T-cell (primary cell): ENCODE data around the gene PTK6. TPM values are rescaled to one million over a fixed set of nuclear protein-coding genes. Genes with fewer than 3 reads are reported as not detected.

Experiments
- ATAC-seq, 4 experiments: fragments of 200-7000 bp in 3 of 4; fragments of 150-1000 bp in 1 of 4; cut with Tn5 transposase; replicated peaks in 1 of 4; 1 replicate in 3 of 4; 2 replicates in 1 of 4; pipeline ENCODE4 v1.10.0; 2021; ENCODE audit warnings: moderate library complexity in 3 of 4, mild to moderate bottlenecking in 2 of 4, moderate number of reproducible peaks in 1 of 4
- CTCF ChIA-PET, 2 donors: fragments of 300-600 bp; sonication (Branson Sonifier 250); formaldehyde crosslinking; loops; one replicate each; lab custom pipeline; 2022; ENCODE audit warnings: antibody characterized with exemption in 2 of 2; lab: Charles Lee
- POLR2A ChIA-PET, 2 donors: fragments of 300-600 bp; sonication (Branson Sonifier 250); formaldehyde crosslinking; loops; one replicate each; lab custom pipeline; 2022; ENCODE audit warnings: antibody characterized with exemption in 2 of 2; lab: Charles Lee
- DNase-seq, 35 experiments: peaks; one replicate each; pipeline versions ENCODE4 v3.0.0 to v3.0.0-alpha.2; 2013 to 2023
- H3K27ac ChIP-seq: one replicate; pipeline ENCODE4 v1.5.1; 2013; ENCODE audit warnings: low read length
- H3K27me3 ChIP-seq, 2 experiments: replicated peaks in 1 of 2; 1 replicate in 1 of 2; 2 replicates in 1 of 2; pipeline versions ENCODE4 v1.6.1 to v1.7.0; 2013; ENCODE audit warnings: low read length in 1 of 2, mixed read lengths in 1 of 2; ENCODE audit not compliant: control insufficient read depth in 2 of 2, insufficient read depth in 2 of 2; ENCODE audit errors: extremely low read depth in 1 of 2
- H3K36me3 ChIP-seq, 2 donors: 1 replicate in 1 of 2; 2 replicates in 1 of 2; pipeline versions ENCODE4 v1.6.1 to v1.7.0; 2013; ENCODE audit warnings: low read length in 1 of 2; ENCODE audit not compliant: control insufficient read depth in 2 of 2, insufficient read depth in 1 of 2; ENCODE audit errors: extremely low read depth in 1 of 2
- H3K4me1 ChIP-seq, 2 experiments: 1 replicate in 1 of 2; 2 replicates in 1 of 2; pipeline versions ENCODE4 v1.6.1 to v1.7.0; 2013; ENCODE audit warnings: low read length in 2 of 2, mixed read lengths in 1 of 2; ENCODE audit not compliant: insufficient read depth in 2 of 2, control insufficient read depth in 1 of 2; ENCODE audit errors: extremely low read depth in 1 of 2
- H3K4me3 ChIP-seq, 2 donors: 1 replicate in 1 of 2; 2 replicates in 1 of 2; pipeline versions ENCODE4 v1.5.1 to v1.7.0; 2013; ENCODE audit warnings: mild to moderate bottlenecking in 2 of 2, low read length in 1 of 2, moderate library complexity in 1 of 2; ENCODE audit not compliant: control insufficient read depth in 1 of 2; ENCODE audit errors: extremely low read depth in 1 of 2
- H3K9me3 ChIP-seq: 2 replicates; pipeline ENCODE4 v1.7.0; 2013
- H3K27ac Mint-ChIP-seq, 2 donors: one replicate each; pipeline ENCODE4 v1.8.0; 2020 to 2021; ENCODE audit warnings: mild to moderate bottlenecking in 2 of 2, mixed read lengths in 2 of 2
- H3K27me3 Mint-ChIP-seq, 2 donors: one replicate each; pipeline ENCODE4 v1.8.0; 2021 to 2022; ENCODE audit warnings: mixed read lengths in 2 of 2
- H3K36me3 Mint-ChIP-seq: one replicate; pipeline ENCODE4 v1.8.0; 2021; ENCODE audit warnings: mixed read lengths
- H3K4me1 Mint-ChIP-seq, 3 donors: one replicate each; pipeline ENCODE4 v1.8.0; 2020 to 2022; ENCODE audit warnings: mixed read lengths in 3 of 3, mild to moderate bottlenecking in 1 of 3
- H3K4me3 Mint-ChIP-seq, 3 donors: one replicate each; pipeline ENCODE4 v1.8.0; 2020 to 2022; ENCODE audit warnings: mild to moderate bottlenecking in 3 of 3, mixed read lengths in 3 of 3, moderate library complexity in 3 of 3
- H3K9me3 Mint-ChIP-seq, 3 donors: one replicate each; pipeline ENCODE4 v1.8.0; 2020 to 2022; ENCODE audit warnings: mixed read lengths in 3 of 3
- WGBS: methylation state at CpG from one replicate; pipeline ENCODE4 v1.1.5; 2013; ENCODE audit warnings: missing lambda C conversion rate; ENCODE audit not compliant: insufficient coverage; 5-methylcytosine and 5-hydroxymethylcytosine counted together
- total RNA-seq, 35 experiments: library from RNA in 6 of 35; stranded (reverse) in 6 of 35; fragments of 120-200 nt in 1 of 35; gene quantifications; one replicate each; pipeline versions ENCODE4 v1.2.1 to v1.2.4 and lab custom pipeline; 2013 to 2026

The PTK6 gene
- total RNA-seq, 5 donors from 2014 or later (not counting 1 experiment from before 2014, with no cell fraction given) = 0.15 to 0.47 (median 0.23) TPM

- POLR2A ChIA-PET = interaction anchor here in 1 of 2 donors (0.6 kb wide), 1 partner anchor 28 kb away, joined by 7 read pairs; the partner anchor contains the start of gene HELZ2
- H3K4me1 ChIP-seq = peaks cover 11 to 15% of the 10 kb centered on the region in 2 experiments
- no peak for DNase-seq
- H3K36me3 ChIP-seq = no peaks in the 10 kb centered on the region
- H3K27me3 ChIP-seq = peaks cover 0 to 39% of the 10 kb centered on the region in 2 experiments
- ATAC-seq = peak in 1 of 4 experiments; percentile 61
- no peaks in the 10 kb centered on the region for H3K9me3 Mint-ChIP-seq
- H3K27ac ChIP-seq = no peak overlapping the region
- CTCF ChIA-PET = no interaction called here
- H3K9me3 ChIP-seq = no peaks in the 10 kb centered on the region
- no peaks in the 10 kb centered on the region for H3K36me3 Mint-ChIP-seq
- H3K4me1 Mint-ChIP-seq = peaks cover 4 to 11% (median 11%) of the 10 kb centered on the region in 3 donors
- peaks cover 0 to 10% of the 10 kb centered on the region in 2 donors for H3K27me3 Mint-ChIP-seq
- no CpG with 5 or more reads among the region's 6 CpGs for WGBS
- no peak overlapping the region for H3K4me3 Mint-ChIP-seq
- no peak overlapping the region for H3K4me3 ChIP-seq
- H3K27ac Mint-ChIP-seq = no peak overlapping the region
Measured at GRCh38 chr20:63545814-63546213, 8.6 kb upstream of the PTK6 start.

GRCh38 chr20:63544958-63545516 is 7.9 kb upstream of the PTK6 start:
- CTCF ChIA-PET = no interaction called here
- H3K36me3 Mint-ChIP-seq = no peaks in the 10 kb centered on the region

GRCh38 chr20:63544241-63544957 is 7.2 kb upstream of the PTK6 start:
- CTCF ChIA-PET = no interaction called here
- peaks cover 0 to 6% of the 10 kb centered on the region in 2 donors for H3K27me3 Mint-ChIP-seq
- WGBS = 85% methylated on average over 27 of the region's 27 CpGs
- Histone ChIP-seq H3K4me1 (peaks cover 9 to 17% of the 10 kb centered on the region in 2 experiments), H3K36me3 (no peaks in the 10 kb centered on the region), H3K27me3 (peaks cover 0 to 25% of the 10 kb centered on the region in 2 experiments), H3K27ac (no peak overlapping the region), H3K4me3 (no peak overlapping the region), H3K9me3 (no peaks in the 10 kb centered on the region)
- DNase-seq (no peak), ATAC-seq (no peak)
- peaks cover 2 to 13% (median 9%) of the 10 kb centered on the region in 3 donors for H3K4me1 Mint-ChIP-seq
- POLR2A ChIA-PET = no interaction called here
- no peaks in the 10 kb centered on the region for H3K36me3 Mint-ChIP-seq
- no peak overlapping the region for H3K27ac Mint-ChIP-seq
- H3K4me3 Mint-ChIP-seq = no peak overlapping the region
- no peaks in the 10 kb centered on the region for H3K9me3 Mint-ChIP-seq

More at GRCh38 chr20:63544958-63545516, 7.9 kb upstream of the PTK6 start:
- DNase-seq (no peak), ATAC-seq (no peak)
- Histone ChIP-seq H3K36me3 (no peaks in the 10 kb centered on the region), H3K27ac (no peak overlapping the region), H3K4me3 (no peak overlapping the region), H3K9me3 (no peaks in the 10 kb centered on the region), H3K4me1 (peaks cover 11 to 15% of the 10 kb centered on the region in 2 experiments), H3K27me3 (peaks cover 0 to 31% of the 10 kb centered on the region in 2 experiments)
- Mint-ChIP-seq H3K27me3 (peaks cover 0 to 6% of the 10 kb centered on the region in 2 donors), H3K9me3 (no peaks in the 10 kb centered on the region), H3K27ac (no peak overlapping the region), H3K4me1 (peaks cover 4 to 13% (median 11%) of the 10 kb centered on the region in 3 donors), H3K4me3 (no peak overlapping the region)
- POLR2A ChIA-PET = interaction anchor here in 1 of 2 donors (0.6 kb wide), 1 partner anchor 29 kb away, joined by 7 read pairs; the partner anchor contains the start of gene HELZ2
- 78% methylated on average over 17 of the region's 19 CpGs for WGBS

- H3K9me3 ChIP-seq = no peaks in the 10 kb centered on the region
- POLR2A ChIA-PET = no interaction called here
- Mint-ChIP-seq H3K4me1 (peaks cover 2 to 11% (median 6%) of the 10 kb centered on the region in 3 donors), H3K36me3 (no peaks in the 10 kb centered on the region), H3K4me3 (no peak overlapping the region), H3K27ac (peak overlapping the region in 1 of 2 donors; percentile 24), H3K9me3 (no peaks in the 10 kb centered on the region), H3K27me3 (peaks cover 0 to 6% of the 10 kb centered on the region in 2 donors)
- peaks cover 8 to 22% of the 10 kb centered on the region in 2 experiments for H3K4me1 ChIP-seq
- H3K36me3 ChIP-seq = no peaks in the 10 kb centered on the region
- ATAC-seq (no peak), DNase-seq (no peak)
- H3K27ac ChIP-seq = no peak overlapping the region
- H3K27me3 ChIP-seq = peaks cover 0 to 24% of the 10 kb centered on the region in 2 experiments
- H3K4me3 ChIP-seq = no peak overlapping the region
- 86% methylated on average over 6 of the region's 6 CpGs for WGBS
- CTCF ChIA-PET = no interaction called here
Measured at GRCh38 chr20:63543733-63544132, 6.6 kb upstream of the PTK6 start.

- H3K9me3 Mint-ChIP-seq = no peaks in the 10 kb centered on the region
- Histone ChIP-seq H3K9me3 (no peaks in the 10 kb centered on the region), H3K4me1 (peaks cover 5 to 24% of the 10 kb centered on the region in 2 experiments), H3K27me3 (peaks cover 0 to 18% of the 10 kb centered on the region in 2 experiments), H3K27ac (no peak overlapping the region), H3K36me3 (no peaks in the 10 kb centered on the region), H3K4me3 (no peak overlapping the region)
- ChIA-PET CTCF (no interaction called here), POLR2A (no interaction called here)
- peaks cover 0 to 4% of the 10 kb centered on the region in 2 donors for H3K27me3 Mint-ChIP-seq
- DNase-seq (no peak), ATAC-seq (no peak)
- no peak overlapping the region for H3K27ac Mint-ChIP-seq
- no peaks in the 10 kb centered on the region for H3K36me3 Mint-ChIP-seq
- 90% methylated on average over 8 of the region's 10 CpGs for WGBS
- H3K4me1 Mint-ChIP-seq = peaks cover 4 to 11% (median 8%) of the 10 kb centered on the region in 3 donors
- no peak overlapping the region for H3K4me3 Mint-ChIP-seq
Measured at GRCh38 chr20:63543131-63543530, 6.0 kb upstream of the PTK6 start.

- ATAC-seq (no peak), DNase-seq (no peak)
- ChIA-PET POLR2A (no interaction called here), CTCF (no interaction called here)
- Histone ChIP-seq H3K27me3 (peaks cover 0 to 14% of the 10 kb centered on the region in 2 experiments), H3K4me3 (no peak overlapping the region), H3K9me3 (no peaks in the 10 kb centered on the region), H3K36me3 (no peaks in the 10 kb centered on the region), H3K4me1 (peaks cover 5 to 29% of the 10 kb centered on the region in 2 experiments), H3K27ac (no peak overlapping the region)
- no peaks in the 10 kb centered on the region for H3K36me3 Mint-ChIP-seq
- no peaks in the 10 kb centered on the region for H3K9me3 Mint-ChIP-seq
- H3K27ac Mint-ChIP-seq = no peak overlapping the region
- peaks cover 0 to 4% of the 10 kb centered on the region in 2 donors for H3K27me3 Mint-ChIP-seq
- no peak overlapping the region for H3K4me3 Mint-ChIP-seq
- peaks cover 6 to 14% (median 12%) of the 10 kb centered on the region in 3 donors for H3K4me1 Mint-ChIP-seq
- 69% methylated on average over 10 of the region's 10 CpGs for WGBS
Measured at GRCh38 chr20:63542696-63543095, 5.5 kb upstream of the PTK6 start.
